CD4-positive, alpha-beta T cell treated with Interleukin-6 for 4 hours (primary cell): Measurements from ENCODE around the gene AK4.

ENCODE experiments used
- DNase-seq: peaks from one replicate; pipeline ENCODE4 v3.0.0-alpha.2; 2020; ENCODE audit warnings: mixed read lengths

The AK4 gene

GRCh38 chr1:65253800-65254319 is 105.9 kb downstream of the AK4 start:
- no peak for DNase-seq

GRCh38 chr1:65254320-65255034 is 106.5 kb downstream of the AK4 start:
- peak; percentile 91 for DNase-seq

- no peak for DNase-seq
These were observed 107.1 kb downstream of the AK4 start for GRCh38 chr1:65255035-65255655.

- no peak for DNase-seq
These were observed 107.7 kb downstream of the AK4 start for GRCh38 chr1:65255656-65256050.

- DNase-seq: no peak
These were observed 109.1 kb downstream of the AK4 start for GRCh38 chr1:65256860-65257708.

GRCh38 chr1:65258106-65258505 is 110.1 kb downstream of the AK4 start:
- no peak for DNase-seq

GRCh38 chr1:65259816-65260215 is 111.8 kb downstream of the AK4 start:
- DNase-seq: no peak

GRCh38 chr1:65260851-65261473 is 113.0 kb downstream of the AK4 start:
- DNase-seq: peak; percentile 7

- no peak for DNase-seq
These were observed 115.3 kb downstream of the AK4 start for GRCh38 chr1:65263286-65263685.

- no peak for DNase-seq
These were observed 116.4 kb downstream of the AK4 start for GRCh38 chr1:65264197-65264929.

GRCh38 chr1:65265296-65265650 is 117.3 kb downstream of the AK4 start:
- DNase-seq: no peak

- DNase-seq: peak; percentile 49
These were observed 117.8 kb downstream of the AK4 start for GRCh38 chr1:65265651-65266351.

- no peak for DNase-seq
These were observed 118.5 kb downstream of the AK4 start for GRCh38 chr1:65266476-65266875.

GRCh38 chr1:65267271-65267670 is 119.3 kb downstream of the AK4 start:
- DNase-seq: no peak

- no peak for DNase-seq
These were observed 119.7 kb downstream of the AK4 start for GRCh38 chr1:65267683-65268082.

- DNase-seq: no peak
These were observed 121.6 kb downstream of the AK4 start for GRCh38 chr1:65269612-65270011.

GRCh38 chr1:65276197-65276939 is 128.4 kb downstream of the AK4 start:
- no peak for DNase-seq

- DNase-seq: no peak
These were observed 129.8 kb downstream of the AK4 start for GRCh38 chr1:65277605-65278347.

GRCh38 chr1:65278376-65279069 is 130.5 kb downstream of the AK4 start:
- DNase-seq: no peak
